K562 (cell line): ENCODE results near the gene MAP7D1. TPM values are rescaled to one million over a fixed set of nuclear protein-coding genes. Genes with fewer than 3 reads are reported as not detected.

Source experiments
- C11orf30 ChIP-seq: fragments of 450-650 bp; IDR thresholded peaks from 2 replicates; pipeline ENCODE4 v1.6.1; 2016; ENCODE audit warnings: low read depth, mild to moderate bottlenecking
- CBFB ChIP-seq: sonication (generic); formaldehyde crosslinking; IDR thresholded peaks from 2 replicates; pipeline ENCODE4 v1.4.0; 2020; ENCODE audit warnings: mild to moderate bottlenecking, missing genetic modification reagents
- CCAR2 ChIP-seq: fragments of 200-400 bp; formaldehyde crosslinking; IDR thresholded peaks from 2 replicates; pipeline ENCODE4 v1.6.1; 2017; ENCODE audit warnings: mild to moderate bottlenecking, low read depth, low read length
- CHCHD3 ChIP-seq: fragments of 250-450 bp; sonication (Bioruptor Pico); IDR thresholded peaks from 2 replicates; pipeline ENCODE4 v2.1.2; 2022; ENCODE audit warnings: mild to moderate bottlenecking
- ETV1 ChIP-seq: fragments of 450-650 bp; conservative IDR thresholded peaks from 2 replicates; pipeline ENCODE4 v1.6.1; 2016; ENCODE audit warnings: missing genetic modification characterization, control low read depth, low read depth, missing compliant biosample characterization
- ETV5 ChIP-seq: sonication (generic); formaldehyde crosslinking; IDR thresholded peaks from 2 replicates; pipeline ENCODE4 v1.4.0; 2020; ENCODE audit warnings: low read depth, mild to moderate bottlenecking, missing genetic modification reagents
- GTF2E2 ChIP-seq: fragments of 200-800 bp; sonication (Bioruptor generic); IDR thresholded peaks from 2 replicates; pipeline ENCODE4 v1.6.1; 2016; ENCODE audit warnings: missing genetic modification characterization, missing compliant biosample characterization
- KDM5B ChIP-seq: fragments of 200-600 bp; sonication (generic); IDR thresholded peaks from 2 replicates; pipeline ENCODE4 v1.6.1; 2012; ENCODE audit warnings: low read depth, mild to moderate bottlenecking, moderate library complexity, low read length, control low read depth, inconsistent platforms; ENCODE audit not compliant: insufficient replicate concordance
- KLF1 ChIP-seq: fragments of 450-650 bp; IDR thresholded peaks from 2 replicates; pipeline ENCODE4 v1.6.1; 2016; ENCODE audit warnings: missing genetic modification characterization, missing compliant biosample characterization
- KLF13 ChIP-seq: fragments of 450-650 bp; IDR thresholded peaks from 2 replicates; pipeline ENCODE4 v1.6.1; 2016; ENCODE audit warnings: missing genetic modification characterization, low read depth, mild to moderate bottlenecking, missing compliant biosample characterization, moderate library complexity, borderline replicate concordance
- NCOA2 ChIP-seq, 2 experiments: fragments of 450-650 bp; IDR thresholded peaks; 2 replicates each; pipeline ENCODE4 v1.6.1; 2018; ENCODE audit warnings: mild to moderate bottlenecking in 2 of 2, moderate library complexity in 1 of 2; ENCODE audit not compliant: partially characterized antibody in 2 of 2
- NR2C2 ChIP-seq, 2 experiments: fragments of 200-800 bp in 1 of 2; sonication (Bioruptor generic) in 1 of 2; sonication (generic) in 1 of 2; formaldehyde crosslinking in 1 of 2; IDR thresholded peaks; 2 replicates each; pipeline versions ENCODE4 v1.6.1 to v1.8.0; 2016 to 2022; ENCODE audit warnings: mild to moderate bottlenecking in 1 of 2, missing compliant biosample characterization in 1 of 2, missing genetic modification characterization in 1 of 2, missing genetic modification reagents in 1 of 2
- PHF20 ChIP-seq: fragments of 450-650 bp; IDR thresholded peaks from 2 replicates; pipeline ENCODE4 v1.6.1; 2018; ENCODE audit not compliant: partially characterized antibody
- RBM15 ChIP-seq: fragments of 200-400 bp; formaldehyde crosslinking; IDR thresholded peaks from 2 replicates; pipeline ENCODE4 v1.6.1; 2018; ENCODE audit warnings: mild to moderate bottlenecking, low read length, moderate library complexity; ENCODE audit not compliant: insufficient read depth
- RBM25 ChIP-seq: fragments of 200-400 bp; formaldehyde crosslinking; IDR thresholded peaks from 2 replicates; pipeline ENCODE4 v1.6.1; 2018; ENCODE audit warnings: low read length, low read depth, moderate library complexity; ENCODE audit not compliant: severe bottlenecking
- SIN3B ChIP-seq: fragments of 450-650 bp; IDR thresholded peaks from 2 replicates; pipeline ENCODE4 v1.6.1; 2017; ENCODE audit warnings: low read depth, mild to moderate bottlenecking, moderate library complexity
- SUPT5H ChIP-seq: fragments of 450-650 bp; IDR thresholded peaks from 2 replicates; pipeline ENCODE4 v1.6.1; 2016
- TAL1 ChIP-seq: fragments of 450-650 bp; IDR thresholded peaks from 2 replicates; pipeline ENCODE4 v1.6.1; 2016; ENCODE audit warnings: mild to moderate bottlenecking
- UBTF ChIP-seq, 2 experiments: IDR thresholded peaks; 2 replicates each; pipeline ENCODE4 v1.6.1; 2012; ENCODE audit warnings: improper control_type of control experiment in 2 of 2, low read depth in 2 of 2, low read length in 2 of 2, borderline replicate concordance in 1 of 2
- USF1 ChIP-seq: sonication (generic); formaldehyde crosslinking; IDR thresholded peaks from 2 replicates; pipeline ENCODE4 v1.9.0; 2022; ENCODE audit warnings: mild to moderate bottlenecking, missing genetic modification reagents
- ZNF384 ChIP-seq: IDR thresholded peaks from 2 replicates; pipeline ENCODE4 v1.6.1; 2012; ENCODE audit warnings: low read depth, low read length, improper control_type of control experiment
- ZNF512 ChIP-seq: IDR thresholded peaks from 2 replicates; pipeline ENCODE4 v1.6.1; 2016; ENCODE audit warnings: missing genetic modification characterization, missing compliant biosample characterization
- ZNF696 ChIP-seq: fragments of 250-450 bp; sonication (Bioruptor Pico); conservative IDR thresholded peaks from 2 replicates; pipeline ENCODE4 v1.4.0; 2020; ENCODE audit warnings: mild to moderate bottlenecking, moderate library complexity
- ZNF766 ChIP-seq: fragments of 200-800 bp; sonication (Bioruptor generic); conservative IDR thresholded peaks from 2 replicates; pipeline ENCODE4 v1.6.1; 2016; ENCODE audit warnings: missing genetic modification characterization, missing compliant biosample characterization
- polyA plus RNA-seq, 8 experiments: library from polyadenylated mRNA; depleted of rRNA in 4 of 8; stranded (reverse) in 5 of 8; unstranded in 3 of 8; fragments of >200 nt; fragmentation: Nextera tagmentation in 2 of 8; fragmentation: Illumina TruSeq in 1 of 8; extraction: Ambion mirVana in 2 of 8; extraction: Trizol in 1 of 8; gene quantifications; 2 replicates each; pipeline versions ENCODE4 v1.2.1 to v1.2.3, GENCODE V29; 2011 to 2014; ENCODE audit warnings: inconsistent platforms in 1 of 8, missing spikeins in 1 of 8
- total RNA-seq, 7 experiments: library from RNA; depleted of rRNA in 6 of 7; stranded (reverse); fragments of >200 nt in 6 of 7; fragmentation: Illumina TruSeq in 2 of 7; extraction: Trizol in 2 of 7; gene quantifications; 2 replicates each; pipeline versions ENCODE4 v1.2.1 to v1.2.3, GENCODE V29; 2011 to 2021; ENCODE audit warnings: low replicate concordance in 1 of 7

Gene MAP7D1
- total and polyA plus RNA-seq, 9 of the 15 experiments (the other 6 are each of a cell fraction or from before 2014, with no cell fraction given) = 3.6 to 108 (median 34.5) TPM

GRCh38 chr1:36149237-36149972 lies 6.6 kb upstream of the MAP7D1 start, which contains the start of gene TRAPPC3 (continued):
- TF ChIP-seq GTF2E2 (tag) (peak; percentile 75; the same call in 1 of the 2 replicates), ETV5 (CRISPR knock-in tag) (peak; percentile 53; the same call in 1 of the 2 replicates), CBFB (CRISPR knock-in tag) (peak; percentile 80; the same call in 1 of the 2 replicates), NCOA2 (IDR thresholded peaks at IDR 0.05; ENCODE audit: partially characterized antibody in 2 of 2) (no peak), RBM25 (no peak), USF1 (CRISPR knock-in tag) (peak; percentile 89), ZNF696 (CRISPR knock-in tag) (no peak), UBTF (IDR thresholded peaks at IDR 0.05; ENCODE audit: borderline replicate concordance in 1 of 2, low read depth in 2 of 2, low read length in 2 of 2) (peak in 1 of 2 experiments; percentile 17; a peak in 1 of 4 replicates), KLF1 (tag) (peak; percentile 66; the same call in 1 of the 2 replicates), C11orf30 (peak; percentile 66), ZNF384 (peak; percentile 56), SIN3B (peak; percentile 66; the same call in 1 of the 2 replicates), RBM15 (no peak), NR2C2 (CRISPR knock-in tag; IDR thresholded peaks at IDR 0.05) (peak; percentile 86; the same call in 1 of the 2 replicates), NR2C2 (tag; IDR thresholded peaks at IDR 0.05) (peak; percentile 91), PHF20 (peak; percentile 89), ETV1 (tag) (peak; percentile 78), CCAR2 (no peak), ZNF766 (CRISPR knock-in tag) (peak; percentile 95), ZNF512 (tag) (no peak), SUPT5H (peak; percentile 97), KDM5B (peak; percentile 80), TAL1 (no peak), KLF13 (tag) (peak; percentile 93), CHCHD3 (0 out of 2 replicates have a peak, but pooled peaks have one; percentile 64)
